ENCODE measurements around the gene PTGFRN. TPM values are rescaled to one million over a fixed set of nuclear protein-coding genes. Genes with fewer than 3 reads are reported as not detected.

The PTGFRN gene
- total RNA-seq, 1 experiment from 2014 or later, result 60.6 TPM

DNA sequence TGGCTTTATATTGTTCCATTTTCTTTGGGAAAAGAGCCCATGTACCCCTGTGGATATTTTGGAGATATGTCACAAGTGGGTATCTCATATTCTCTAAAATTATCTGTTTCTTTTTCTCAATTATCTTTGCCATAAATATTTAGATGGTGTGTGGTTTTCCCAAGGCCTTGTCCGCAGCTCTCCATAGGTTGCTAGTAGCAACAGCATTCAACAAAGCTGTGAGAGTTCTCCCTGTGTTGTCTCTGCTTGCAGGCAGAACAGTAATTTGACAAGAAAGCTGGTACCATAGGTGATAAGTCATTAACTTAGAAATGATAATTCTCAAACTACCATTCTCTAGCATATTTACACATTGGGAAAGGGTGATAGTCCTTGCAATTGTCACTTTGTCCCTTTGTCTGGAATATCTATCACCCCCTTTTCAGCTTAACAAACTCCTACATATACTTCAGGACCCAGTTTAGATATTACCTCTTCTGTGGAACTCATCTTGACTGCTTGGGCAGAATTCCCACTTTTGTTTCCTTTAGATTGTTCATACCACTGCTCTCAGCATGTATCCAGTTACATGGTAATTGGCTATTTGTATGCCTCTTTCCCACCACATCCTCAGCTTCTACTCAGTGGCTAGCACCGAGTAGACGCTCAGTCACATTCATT, 100.7 kb downstream of the PTGFRN start:
- Histone ChIP-seq H2AFZ (ENCODE audit: low read depth, low read length, poor library complexity, severe bottlenecking) (no peak overlapping the region), H3K27me3 (ENCODE audit: insufficient read depth, low read length) (no peaks in the 10 kb centered on the region), H3K9me3 (ENCODE audit: control insufficient read depth in 1 of 2, insufficient read depth in 1 of 2, low read depth in 1 of 2, low read length in 2 of 2) (no peaks in the 10 kb centered on the region), H3K79me2 (ENCODE audit: insufficient read depth, low read length) (no peaks in the 10 kb centered on the region), H3K9ac (ENCODE audit: low read length) (no peak overlapping the region), H3K4me1 (ENCODE audit: control insufficient read depth in 1 of 2, insufficient read depth in 2 of 2, low read length in 2 of 2) (no peaks in the 10 kb centered on the region), H3K9me2 (ENCODE audit: insufficient read depth) (no peaks in the 10 kb centered on the region), H3K4me2 (ENCODE audit: low read length) (no peak overlapping the region), H4K20me1 (ENCODE audit: insufficient read depth) (no peaks in the 10 kb centered on the region), H3K36me3 (ENCODE audit: control insufficient read depth in 1 of 2, insufficient read depth in 2 of 2, low read length in 2 of 2) (no peaks in the 10 kb centered on the region), H3K4me3 (replicated peaks in 1 of 2; ENCODE audit: low read depth in 1 of 2, low read length in 2 of 2) (no peak overlapping the region), H3K27ac (ENCODE audit: low read depth, low read length) (no peak overlapping the region)
- CTCF ChIA-PET, result interaction anchor here (1.5 kb wide), 1 partner anchor 75 kb away, joined by 3 read pairs; no protein-coding TSS in a partner anchor
- TF ChIP-seq, protein P1, sequence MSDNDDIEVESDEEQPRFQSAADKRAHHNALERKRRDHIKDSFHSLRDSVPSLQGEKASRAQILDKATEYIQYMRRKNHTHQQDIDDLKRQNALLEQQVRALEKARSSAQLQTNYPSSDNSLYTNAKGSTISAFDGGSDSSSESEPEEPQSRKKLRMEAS (IDR thresholded peaks at IDR 0.05), result no peak
- TF ChIP-seq YY1 (IDR thresholded peaks at IDR 0.05; ENCODE audit: extremely low read depth, insufficient replicate concordance, low read depth, low read length), result no peak
- no TSS peak for BruUV-seq (replicated peaks)
- DNase-seq (ENCODE audit: low read depth, low spot score), result no peak
- intact Hi-C loops (cut with micrococcal nuclease), result no loop called here
- ATAC-seq, result no peak
- POLR2A ChIA-PET, result no interaction called here
- RAD21 ChIA-PET (ENCODE audit: low non-redundant PET in 1 of 2, low total read pairs in 2 of 2, uncharacterized antibody in 2 of 2, unreplicated experiment in 2 of 2), result no interaction called here

DNA sequence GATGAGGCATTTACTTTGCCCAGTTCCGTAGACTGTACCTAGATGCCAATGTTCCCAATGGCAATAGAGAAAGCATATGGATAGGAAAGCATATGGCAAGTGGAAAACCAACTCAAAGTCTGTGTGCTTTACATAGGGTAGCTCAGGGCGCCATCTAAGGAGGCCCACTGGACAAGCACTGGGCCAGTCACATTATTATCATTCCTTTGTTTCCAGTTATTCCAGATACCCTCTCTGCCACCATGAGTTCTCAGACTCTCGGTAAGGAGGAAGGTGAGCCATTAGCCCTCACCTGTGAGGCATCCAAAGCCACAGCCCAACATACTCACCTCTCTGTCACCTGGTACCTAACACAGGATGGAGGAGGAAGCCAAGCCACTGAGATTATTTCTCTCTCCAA, 101.6 kb downstream of the PTGFRN start:
- RAD21 ChIA-PET (ENCODE audit: low non-redundant PET in 1 of 2, low total read pairs in 2 of 2, uncharacterized antibody in 2 of 2, unreplicated experiment in 2 of 2), result no interaction called here
- no peak overlapping the region for H3K27ac ChIP-seq (ENCODE audit: low read depth, low read length)
- H3K4me3 ChIP-seq (replicated peaks in 1 of 2; ENCODE audit: low read depth in 1 of 2, low read length in 2 of 2), result no peak overlapping the region
- H3K27me3 ChIP-seq (ENCODE audit: insufficient read depth, low read length), result no peaks in the 10 kb centered on the region
- no peak for DNase-seq (ENCODE audit: low read depth, low spot score)
- no peak overlapping the region for H3K4me2 ChIP-seq (ENCODE audit: low read length)
- H3K9ac ChIP-seq (ENCODE audit: low read length), result no peak overlapping the region
- CTCF ChIA-PET, result no interaction called here
- ATAC-seq, result no peak
- H3K79me2 ChIP-seq (ENCODE audit: insufficient read depth, low read length), result no peaks in the 10 kb centered on the region
- POLR2A ChIA-PET, result no interaction called here
- no peaks in the 10 kb centered on the region for H4K20me1 ChIP-seq (ENCODE audit: insufficient read depth)
- H3K9me3 ChIP-seq (ENCODE audit: control insufficient read depth in 1 of 2, insufficient read depth in 1 of 2, low read depth in 1 of 2, low read length in 2 of 2), result no peaks in the 10 kb centered on the region
- TF ChIP-seq EZH2 (IDR thresholded peaks at IDR 0.05) (no peak), CBX3 (IDR thresholded peaks at IDR 0.05; ENCODE audit: low read depth) (no peak), FOSL1 (IDR thresholded peaks at IDR 0.05; ENCODE audit: low read depth) (no peak), EZH2phosphoT487 (IDR thresholded peaks at IDR 0.05; ENCODE audit: borderline replicate concordance) (no peak), SP1 (IDR thresholded peaks at IDR 0.05; ENCODE audit: low read depth) (no peak), JUND (IDR thresholded peaks at IDR 0.05) (no peak), ZNF274 (IDR thresholded peaks at IDR 0.05; ENCODE audit: low read depth, low read length) (no peak), TCF7L2 (IDR thresholded peaks at IDR 0.05; ENCODE audit: borderline replicate concordance, extremely low read depth, insufficient read depth, insufficient read length) (no peak), SIN3A (IDR thresholded peaks at IDR 0.05; ENCODE audit: low read depth) (no peak), ELF1 (IDR thresholded peaks at IDR 0.05; ENCODE audit: borderline replicate concordance, low read depth) (no peak), POLR2A (IDR thresholded peaks at IDR 0.05; ENCODE audit: borderline replicate concordance, extremely low read depth, insufficient read depth, insufficient read length) (no peak), ZFX (IDR thresholded peaks at IDR 0.05) (no peak), EGR1 (IDR thresholded peaks at IDR 0.05; ENCODE audit: low read depth) (no peak)
- TF ChIP-seq, protein P2, sequence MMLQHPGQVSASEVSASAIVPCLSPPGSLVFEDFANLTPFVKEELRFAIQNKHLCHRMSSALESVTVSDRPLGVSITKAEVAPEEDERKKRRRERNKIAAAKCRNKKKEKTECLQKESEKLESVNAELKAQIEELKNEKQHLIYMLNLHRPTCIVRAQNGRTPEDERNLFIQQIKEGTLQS (IDR thresholded peaks at IDR 0.05), result no peak
- TF ChIP-seq, protein P1 (IDR thresholded peaks at IDR 0.05), result no peak
- TF ChIP-seq, protein P3, sequence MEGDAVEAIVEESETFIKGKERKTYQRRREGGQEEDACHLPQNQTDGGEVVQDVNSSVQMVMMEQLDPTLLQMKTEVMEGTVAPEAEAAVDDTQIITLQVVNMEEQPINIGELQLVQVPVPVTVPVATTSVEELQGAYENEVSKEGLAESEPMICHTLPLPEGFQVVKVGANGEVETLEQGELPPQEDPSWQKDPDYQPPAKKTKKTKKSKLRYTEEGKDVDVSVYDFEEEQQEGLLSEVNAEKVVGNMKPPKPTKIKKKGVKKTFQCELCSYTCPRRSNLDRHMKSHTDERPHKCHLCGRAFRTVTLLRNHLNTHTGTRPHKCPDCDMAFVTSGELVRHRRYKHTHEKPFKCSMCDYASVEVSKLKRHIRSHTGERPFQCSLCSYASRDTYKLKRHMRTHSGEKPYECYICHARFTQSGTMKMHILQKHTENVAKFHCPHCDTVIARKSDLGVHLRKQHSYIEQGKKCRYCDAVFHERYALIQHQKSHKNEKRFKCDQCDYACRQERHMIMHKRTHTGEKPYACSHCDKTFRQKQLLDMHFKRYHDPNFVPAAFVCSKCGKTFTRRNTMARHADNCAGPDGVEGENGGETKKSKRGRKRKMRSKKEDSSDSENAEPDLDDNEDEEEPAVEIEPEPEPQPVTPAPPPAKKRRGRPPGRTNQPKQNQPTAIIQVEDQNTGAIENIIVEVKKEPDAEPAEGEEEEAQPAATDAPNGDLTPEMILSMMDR (IDR thresholded peaks at IDR 0.05 in 2 of 3, conservative IDR thresholded peaks at IDR 0.05 in 1 of 3; ENCODE audit: borderline replicate concordance in 1 of 3, insufficient read depth in 1 of 3, low read depth in 2 of 3, low read length in 2 of 3), result no peak
- no peaks in the 10 kb centered on the region for H3K4me1 ChIP-seq (ENCODE audit: control insufficient read depth in 1 of 2, insufficient read depth in 2 of 2, low read length in 2 of 2)
- BruUV-seq (replicated peaks), result no TSS peak
- no peaks in the 10 kb centered on the region for H3K9me2 ChIP-seq (ENCODE audit: insufficient read depth)
- H3K36me3 ChIP-seq (ENCODE audit: control insufficient read depth in 1 of 2, insufficient read depth in 2 of 2, low read length in 2 of 2), result no peaks in the 10 kb centered on the region
- intact Hi-C loops (cut with micrococcal nuclease), result no loop called here
- no peak overlapping the region for H2AFZ ChIP-seq (ENCODE audit: low read depth, low read length, poor library complexity, severe bottlenecking)

All from HCT116 (cell line).